HG02884 (cell line): Measurements from ENCODE around the gene TBL1X.

Source experiments
- ATAC-seq: cut with Tn5 transposase; IDR thresholded peaks from one replicate; pipeline ENCODE4 v1.9.1; 2021; ENCODE audit warnings: mild to moderate bottlenecking, moderate library complexity; ENCODE audit not compliant: unreplicated experiment

Gene TBL1X

GRCh38 chrX:9693307-9694001 lies 228.6 kb downstream of the TBL1X start:
- ATAC-seq, result no peak

GRCh38 chrX:9698576-9698975 lies 233.7 kb downstream of the TBL1X start:
- ATAC-seq, result no peak

GRCh38 chrX:9700555-9700954 lies 235.7 kb downstream of the TBL1X start:
- ATAC-seq, result no peak

GRCh38 chrX:9701790-9702189 lies 236.9 kb downstream of the TBL1X start:
- ATAC-seq, result no peak

GRCh38 chrX:9703406-9703805 lies 238.5 kb downstream of the TBL1X start:
- no peak for ATAC-seq

GRCh38 chrX:9704876-9705465 lies 240.1 kb downstream of the TBL1X start:
- ATAC-seq, result no peak

- no peak for ATAC-seq
Measured at GRCh38 chrX:9706421-9706820, 241.6 kb downstream of the TBL1X start.

GRCh38 chrX:9707306-9708033 lies 242.6 kb downstream of the TBL1X start:
- ATAC-seq, result no peak

GRCh38 chrX:9708086-9708485 lies 243.2 kb downstream of the TBL1X start:
- no peak for ATAC-seq

GRCh38 chrX:9708923-9709553 lies 244.2 kb downstream of the TBL1X start:
- ATAC-seq, result peak; percentile 72

- no peak for ATAC-seq
Measured at GRCh38 chrX:9710332-9710731, 245.5 kb downstream of the TBL1X start.

- ATAC-seq, result no peak
Measured at GRCh38 chrX:9717376-9717775, 252.5 kb downstream of the TBL1X start.

- no peak for ATAC-seq
Measured at GRCh38 chrX:9724711-9725110, 259.9 kb downstream of the TBL1X start.

- ATAC-seq, result no peak
Measured at GRCh38 chrX:9728261-9728660, 263.4 kb downstream of the TBL1X start.

- ATAC-seq, result no peak
Measured at GRCh38 chrX:9729171-9729885, 264.5 kb downstream of the TBL1X start.

GRCh38 chrX:9730078-9730477 lies 265.2 kb downstream of the TBL1X start:
- ATAC-seq, result no peak

- ATAC-seq, result peak; percentile 80
Measured at GRCh38 chrX:9730752-9731151, 265.9 kb downstream of the TBL1X start.

GRCh38 chrX:9737363-9737762 lies 272.5 kb downstream of the TBL1X start:
- no peak for ATAC-seq

GRCh38 chrX:9738151-9738550 lies 273.3 kb downstream of the TBL1X start:
- no peak for ATAC-seq

GRCh38 chrX:9739130-9739529 lies 274.3 kb downstream of the TBL1X start:
- ATAC-seq, result no peak
